Effector memory CD4-positive, alpha-beta T cell (primary cell): Measurements from ENCODE around the gene PTPN13.

Experiments used
- DNase-seq, 3 donors: peaks; one replicate each; pipeline ENCODE4 v3.0.0-alpha.2; 2020
- H3K27ac ChIP-seq: 2 replicates; pipeline ENCODE4 v1.7.0; 2013; ENCODE audit warnings: mild to moderate bottlenecking, low read length, moderate library complexity; ENCODE audit not compliant: insufficient read depth, poor library complexity, severe bottlenecking
- H3K27me3 ChIP-seq: replicated peaks from 2 replicates; pipeline ENCODE4 v1.7.0; 2013; ENCODE audit warnings: mild to moderate bottlenecking, low read length; ENCODE audit not compliant: insufficient read depth, control insufficient read depth, poor library complexity, severe bottlenecking
- H3K36me3 ChIP-seq: 2 replicates; pipeline ENCODE4 v1.7.0; 2013; ENCODE audit warnings: mild to moderate bottlenecking, low read length, moderate library complexity; ENCODE audit not compliant: control insufficient read depth, insufficient read depth
- H3K4me1 ChIP-seq: 2 replicates; pipeline ENCODE4 v1.7.0; 2013; ENCODE audit warnings: low read length, mild to moderate bottlenecking; ENCODE audit not compliant: control insufficient read depth, insufficient read depth, poor library complexity, severe bottlenecking
- H3K4me3 ChIP-seq: 2 replicates; pipeline ENCODE4 v1.7.0; 2013; ENCODE audit warnings: low read length, low read depth, mild to moderate bottlenecking; ENCODE audit not compliant: insufficient read depth, poor library complexity, severe bottlenecking
- H3K9me3 ChIP-seq: 2 replicates; pipeline ENCODE4 v1.7.0; 2013; ENCODE audit warnings: mild to moderate bottlenecking, low read length, moderate library complexity; ENCODE audit not compliant: control insufficient read depth

The PTPN13 gene

DNA sequence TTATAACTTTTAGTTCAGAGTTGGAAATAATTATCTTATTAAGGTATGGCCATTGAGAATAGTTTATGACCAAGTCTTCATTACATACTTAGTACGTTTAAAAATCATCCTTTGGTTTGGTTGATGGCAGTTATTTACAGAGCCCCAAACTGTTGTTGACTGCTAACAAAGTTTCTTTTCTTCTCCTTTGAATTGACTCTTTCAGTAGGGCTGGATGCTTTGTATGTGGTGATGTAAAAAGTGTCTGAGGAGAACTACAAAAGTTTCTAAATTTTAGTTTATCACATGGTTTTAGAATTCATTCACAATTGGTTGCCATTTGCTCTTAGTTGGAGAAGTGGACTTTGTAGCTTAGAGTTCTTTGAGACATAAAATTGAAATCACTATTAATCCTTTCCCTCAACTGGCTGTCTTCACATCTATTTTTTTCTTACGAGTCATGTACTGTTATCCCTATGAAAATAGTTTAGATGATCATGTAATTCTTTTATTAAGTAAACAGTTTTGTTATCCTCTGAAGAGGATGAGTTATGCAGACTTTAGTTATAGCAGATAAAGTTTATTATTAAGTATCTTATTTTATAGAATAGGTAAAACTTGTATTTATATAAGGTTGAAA, 14.8 kb downstream of the PTPN13 start:
- no peaks in the 10 kb centered on the region for H3K9me3 ChIP-seq
- H3K27me3 ChIP-seq: no peaks in the 10 kb centered on the region
- no peaks in the 10 kb centered on the region for H3K36me3 ChIP-seq
- H3K4me1 ChIP-seq: no peaks in the 10 kb centered on the region
- H3K27ac ChIP-seq: no peak overlapping the region
- no peak overlapping the region for H3K4me3 ChIP-seq
- DNase-seq: no peak

DNA sequence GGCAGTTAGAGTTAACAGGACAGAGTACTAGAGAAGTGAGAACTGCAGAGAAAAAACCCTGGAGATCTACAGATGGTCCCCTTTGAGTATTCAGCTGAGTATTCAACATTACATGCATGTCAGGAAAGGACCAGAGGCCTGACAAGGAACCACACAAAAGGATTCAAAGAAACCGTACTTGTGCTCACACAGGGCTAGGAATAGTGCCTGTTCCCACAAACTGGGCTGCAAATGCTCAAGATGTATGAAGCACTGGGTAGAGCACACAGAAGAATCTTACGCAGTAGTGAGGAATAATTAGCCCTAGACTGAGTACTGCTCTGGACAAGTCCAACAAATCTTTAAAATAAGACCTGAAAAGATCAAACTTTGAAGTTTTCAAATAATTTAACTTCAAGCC, 17.6 kb downstream of the PTPN13 start:
- H3K27me3 ChIP-seq: no peaks in the 10 kb centered on the region
- no peak overlapping the region for H3K4me3 ChIP-seq
- no peak overlapping the region for H3K27ac ChIP-seq
- no peaks in the 10 kb centered on the region for H3K36me3 ChIP-seq
- DNase-seq: no peak
- H3K4me1 ChIP-seq: no peaks in the 10 kb centered on the region
- H3K9me3 ChIP-seq: no peaks in the 10 kb centered on the region

DNA sequence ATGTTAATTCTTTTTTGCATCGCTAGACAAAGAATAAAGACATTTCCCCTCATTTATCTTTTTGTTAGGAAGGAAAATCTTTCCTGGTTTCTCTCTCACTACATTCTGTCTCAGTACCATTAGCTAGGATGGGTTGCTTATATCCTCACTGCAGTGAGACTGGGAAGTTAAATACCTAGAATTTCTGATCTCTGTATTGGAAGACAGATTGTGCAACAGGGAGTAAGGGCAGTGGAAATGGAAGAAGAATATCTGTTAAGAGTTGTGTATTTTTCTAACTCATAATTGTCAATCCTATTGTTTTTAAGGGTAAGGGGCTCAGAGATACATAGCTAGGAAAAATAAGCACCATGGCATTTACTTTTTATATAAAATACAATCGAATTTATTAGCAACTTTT, 19.6 kb downstream of the PTPN13 start:
- DNase-seq: no peak
- no peaks in the 10 kb centered on the region for H3K4me1 ChIP-seq
- H3K27ac ChIP-seq: no peak overlapping the region
- H3K9me3 ChIP-seq: no peaks in the 10 kb centered on the region
- no peaks in the 10 kb centered on the region for H3K27me3 ChIP-seq
- H3K4me3 ChIP-seq: no peak overlapping the region
- H3K36me3 ChIP-seq: no peaks in the 10 kb centered on the region

DNA sequence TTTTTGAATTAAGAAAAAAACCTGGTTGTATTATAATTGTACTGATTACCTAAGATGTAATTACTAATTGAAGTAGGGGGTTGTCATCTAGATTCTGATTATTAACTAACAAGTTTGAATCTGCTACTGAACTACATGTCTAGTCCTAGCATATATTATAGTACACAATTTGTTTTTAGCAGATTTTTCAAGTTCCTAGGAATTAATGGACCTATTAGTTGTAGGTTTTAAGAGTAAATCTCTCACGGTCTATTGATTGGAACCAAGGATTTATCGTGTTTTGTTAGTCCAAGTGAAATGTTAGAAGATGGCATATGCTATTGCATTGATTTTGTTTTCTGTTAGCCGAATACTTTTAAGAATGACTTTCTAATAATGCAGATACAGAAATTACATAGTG, 20.8 kb downstream of the PTPN13 start:
- no peaks in the 10 kb centered on the region for H3K4me1 ChIP-seq
- no peaks in the 10 kb centered on the region for H3K36me3 ChIP-seq
- DNase-seq: no peak
- no peak overlapping the region for H3K27ac ChIP-seq
- H3K9me3 ChIP-seq: no peaks in the 10 kb centered on the region
- no peaks in the 10 kb centered on the region for H3K27me3 ChIP-seq
- no peak overlapping the region for H3K4me3 ChIP-seq

DNA sequence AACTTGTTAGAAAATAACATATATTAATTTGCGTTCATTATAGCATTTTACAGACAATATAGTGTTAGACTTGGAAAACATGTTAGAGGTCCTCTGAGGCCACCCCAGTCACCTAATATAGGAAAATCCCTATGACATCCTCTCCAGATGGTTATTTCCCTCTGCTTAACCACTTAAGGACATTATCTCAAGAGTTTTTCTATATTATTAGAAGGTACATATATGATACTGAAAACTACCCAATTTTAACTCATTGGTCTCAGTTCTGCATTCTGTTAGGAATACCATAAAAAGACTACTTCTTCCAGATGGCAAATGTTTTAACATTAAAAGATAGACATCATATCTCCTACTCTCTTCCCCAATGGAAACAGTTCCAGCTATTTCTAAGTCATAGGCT, 21.4 kb downstream of the PTPN13 start:
- Histone ChIP-seq H3K27ac (no peak overlapping the region), H3K4me1 (no peaks in the 10 kb centered on the region), H3K27me3 (no peaks in the 10 kb centered on the region), H3K4me3 (no peak overlapping the region), H3K36me3 (no peaks in the 10 kb centered on the region), H3K9me3 (no peaks in the 10 kb centered on the region)
- DNase-seq: no peak

DNA sequence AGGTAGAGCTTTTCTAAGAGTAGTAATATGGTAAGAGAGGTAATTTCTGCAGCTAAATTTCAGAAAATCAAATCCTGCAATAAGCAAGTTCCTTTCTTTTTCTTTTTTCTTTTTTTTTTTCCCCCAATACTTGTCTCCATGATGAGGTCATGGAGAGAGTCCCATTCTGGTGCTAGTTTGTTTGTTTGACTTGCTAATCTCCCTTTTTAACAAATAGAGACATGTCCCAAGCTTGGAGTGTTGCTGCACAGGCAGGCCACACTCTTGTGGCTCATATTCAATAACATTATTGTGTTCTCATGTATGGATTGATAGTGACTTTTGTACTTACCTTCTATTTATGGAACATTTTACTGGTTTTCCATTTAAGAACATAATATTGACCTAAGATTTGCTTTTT, 25.5 kb downstream of the PTPN13 start:
- no peak overlapping the region for H3K4me3 ChIP-seq
- H3K36me3 ChIP-seq: no peaks in the 10 kb centered on the region
- H3K27me3 ChIP-seq: no peaks in the 10 kb centered on the region
- no peaks in the 10 kb centered on the region for H3K4me1 ChIP-seq
- H3K27ac ChIP-seq: no peak overlapping the region
- H3K9me3 ChIP-seq: no peaks in the 10 kb centered on the region
- no peak for DNase-seq

DNA sequence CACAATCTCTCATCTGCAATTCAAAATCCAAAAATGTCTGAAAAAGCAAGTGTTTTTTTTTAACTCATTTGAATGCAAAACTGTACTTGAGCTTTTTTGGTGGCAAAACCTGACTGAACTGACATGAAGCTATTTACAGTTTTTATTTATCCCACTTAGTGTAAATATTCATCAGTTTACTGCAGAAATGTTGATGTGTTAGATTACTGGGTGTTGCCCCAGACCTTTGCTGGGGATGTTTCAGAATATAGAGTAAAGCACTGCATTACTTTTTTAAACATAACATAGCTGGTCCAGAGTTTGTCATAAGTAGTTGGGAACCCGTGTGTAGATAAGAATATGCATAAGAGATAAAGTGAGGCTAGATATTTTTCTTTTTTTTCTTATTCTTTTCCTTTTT, 27.3 kb downstream of the PTPN13 start:
- Histone ChIP-seq H3K27me3 (no peaks in the 10 kb centered on the region), H3K4me1 (no peaks in the 10 kb centered on the region), H3K4me3 (no peak overlapping the region), H3K36me3 (no peaks in the 10 kb centered on the region), H3K27ac (no peak overlapping the region), H3K9me3 (no peaks in the 10 kb centered on the region)
- DNase-seq: no peak

DNA sequence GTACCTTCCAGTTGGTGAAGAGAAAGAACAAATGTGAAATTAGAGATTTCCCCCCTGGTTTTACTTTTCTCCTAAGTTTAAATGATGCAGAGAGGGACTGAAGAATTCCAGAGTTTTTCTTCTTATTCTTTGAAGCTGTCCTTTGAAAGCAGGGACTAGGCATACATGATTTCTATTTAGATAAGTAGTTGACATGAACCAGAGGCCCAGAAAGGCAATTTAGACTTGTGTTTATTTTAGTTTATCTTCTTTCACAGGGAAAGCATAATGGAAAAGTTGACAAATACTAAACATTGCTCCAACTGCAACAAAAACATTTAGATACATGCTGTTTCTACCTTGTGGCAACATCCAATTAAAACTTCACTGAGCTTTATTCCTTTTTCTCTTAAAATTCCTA, 32.0 kb downstream of the PTPN13 start:
- H3K9me3 ChIP-seq: no peaks in the 10 kb centered on the region

DNA sequence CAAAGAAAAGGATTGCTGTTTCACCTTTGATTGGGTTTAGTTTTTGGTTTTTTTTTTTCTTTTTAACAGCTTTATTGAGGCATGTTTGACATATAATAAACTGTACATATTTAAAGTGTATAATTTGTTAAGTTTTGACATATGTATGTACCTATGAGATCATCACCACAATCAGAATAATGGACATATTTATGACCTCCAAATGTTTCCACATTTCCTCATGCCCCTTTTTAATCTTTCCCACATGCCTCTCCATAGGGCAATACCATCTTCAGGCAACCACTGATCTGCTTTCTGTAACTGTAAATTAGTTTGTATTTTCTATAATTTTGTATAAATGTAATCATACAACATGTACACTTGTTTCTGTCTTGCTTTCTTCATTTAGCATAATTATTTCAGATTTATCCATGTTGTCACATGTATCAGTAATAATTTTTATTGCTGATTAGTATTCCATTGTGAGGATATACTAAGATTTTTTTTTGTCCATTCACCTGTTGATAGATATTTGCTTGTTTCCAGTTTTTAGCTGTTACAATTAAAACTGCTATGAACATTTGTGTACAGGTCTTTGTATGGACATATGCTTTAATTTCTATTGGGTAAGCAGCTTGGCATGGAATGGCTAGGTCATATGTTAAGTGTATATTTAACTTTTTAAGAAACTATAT, 33.5 kb downstream of the PTPN13 start:
- Histone ChIP-seq H3K9me3 (no peaks in the 10 kb centered on the region), H3K4me3 (no peak overlapping the region), H3K27ac (no peak overlapping the region), H3K36me3 (no peaks in the 10 kb centered on the region), H3K27me3 (no peaks in the 10 kb centered on the region), H3K4me1 (no peaks in the 10 kb centered on the region)
- DNase-seq: no peak

More for the DNA sequence above, 32.0 kb downstream of the PTPN13 start:
- no peak overlapping the region for H3K27ac ChIP-seq
- no peak for DNase-seq
- H3K27me3 ChIP-seq: no peaks in the 10 kb centered on the region
- H3K4me1 ChIP-seq: no peaks in the 10 kb centered on the region
- no peaks in the 10 kb centered on the region for H3K36me3 ChIP-seq
- H3K4me3 ChIP-seq: no peak overlapping the region

DNA sequence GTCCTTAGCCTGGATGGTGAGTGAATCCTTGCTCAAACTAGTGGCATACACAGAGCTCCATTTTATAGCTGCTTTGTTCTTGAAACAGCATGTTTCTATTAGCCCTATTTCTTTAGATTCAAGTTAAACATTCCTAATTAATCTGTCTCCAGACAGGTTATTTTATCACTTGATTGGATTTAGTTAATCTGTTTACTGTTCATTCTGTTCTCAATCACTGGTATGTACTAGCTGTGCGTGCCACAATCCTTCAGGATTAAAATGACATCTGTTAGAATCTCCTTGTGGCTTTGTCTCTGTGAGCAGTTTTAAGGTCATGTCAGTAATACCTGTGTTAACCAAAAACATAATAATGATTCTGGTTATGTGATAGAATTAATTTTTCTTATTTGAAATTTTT, 36.5 kb downstream of the PTPN13 start:
- H3K36me3 ChIP-seq: no peaks in the 10 kb centered on the region
- DNase-seq: no peak
- no peak overlapping the region for H3K4me3 ChIP-seq
- no peak overlapping the region for H3K27ac ChIP-seq
- H3K4me1 ChIP-seq: no peaks in the 10 kb centered on the region
- no peaks in the 10 kb centered on the region for H3K27me3 ChIP-seq
- H3K9me3 ChIP-seq: no peaks in the 10 kb centered on the region
